ENCODE results near the gene PLXND1.

- no peak for TF ChIP-seq CTCF (IDR thresholded peaks at IDR 0.05; ENCODE audit: low read depth, low read length)
- TF ChIP-seq EZH2phosphoT487 (IDR thresholded peaks at IDR 0.05; ENCODE audit: low read depth) = no peak
Observed at GRCh38 chr3:129622226-129622874, 15.9 kb upstream of the PLXND1 start.
